Right lobe of liver (tissue), 6 donors: ENCODE results near the gene C6orf132. TPM values are rescaled to one million over a fixed set of nuclear protein-coding genes. Genes with fewer than 3 reads are reported as not detected.
"Not testable (repeated sequence)": the region's sequence is repeated elsewhere in the genome, so short reads cannot be mapped to it uniquely, and the experiment has no call there.

Experiments used
- ATAC-seq, 4 donors: fragments of 200-7000 bp; cut with Tn5 transposase; one replicate each; pipeline ENCODE4 v1.9.1; 2020; ENCODE audit warnings: mild to moderate bottlenecking in 4 of 4, moderate library complexity in 4 of 4
- DNase-seq, 3 donors: peaks; one replicate each; pipeline ENCODE4 v3.0.0-alpha.2; 2020
- H3K27ac ChIP-seq, 3 donors: fragments of 200-600 bp; one replicate each; pipeline ENCODE4 v1.8.0; 2022
- H3K27me3 ChIP-seq, 2 donors: fragments of 200-600 bp; one replicate each; pipeline ENCODE4 v1.8.0; 2022
- H3K36me3 ChIP-seq, 4 donors: fragments of 200-600 bp; sonication (generic) in 1 of 4; one replicate each; pipeline versions ENCODE4 v1.5.1 to v1.8.0; 2017 to 2022; ENCODE audit warnings: control low read depth in 1 of 4
- H3K4me1 ChIP-seq, 4 donors: fragments of 200-600 bp; sonication (generic) in 1 of 4; one replicate each; pipeline versions ENCODE4 v1.5.1 to v1.8.0; 2017 to 2022; ENCODE audit warnings: control low read depth in 1 of 4
- H3K4me3 ChIP-seq, 3 donors: fragments of 200-600 bp; one replicate each; pipeline ENCODE4 v1.8.0; 2022
- H3K9me3 ChIP-seq, 4 donors: fragments of 200-600 bp; sonication (generic) in 1 of 4; one replicate each; pipeline versions ENCODE4 v1.5.1 to v1.8.0; 2017 to 2022; ENCODE audit warnings: control low read depth in 1 of 4
- POLR2A ChIP-seq: fragments of 450-650 bp; IDR thresholded peaks from one replicate; pipeline ENCODE4 v1.6.1; 2017; ENCODE audit warnings: antibody characterized with exemption, mild to moderate bottlenecking
- WGBS: methylation state at CpG from one replicate; pipeline ENCODE4 v1.1.6; 2018; ENCODE audit warnings: low coverage, low lambda C conversion rate; ENCODE audit not compliant: insufficient coverage; ENCODE audit errors: missing lambda C conversion rate; 5-methylcytosine and 5-hydroxymethylcytosine counted together
- intact Hi-C, 2 donors: fragments of 100-400 bp; cut with DNase I; formaldehyde crosslinking; loops; one replicate each; pipeline versions ENCODE4 v1.11.2 to v1.14.1; 2022
- total RNA-seq, 6 experiments: library from RNA; depleted of rRNA in 2 of 6; stranded (reverse); fragments of >200 nt in 2 of 6; fragmentation: NEBNext Ultra II Directional in 3 of 6; extraction: Animal tissue kit (Norgen Biotek cat#: 25700) in 3 of 6; gene quantifications; one replicate each; pipeline versions ENCODE4 v1.1.0 to v1.2.4, GENCODE V29; 2016 to 2023
- TF ChIP-seq, protein P1 (sequence below), 4 donors: fragments of 200-600 bp in 3 of 4; fragments of 450-650 bp in 1 of 4; IDR thresholded peaks; one replicate each; pipeline versions ENCODE4 v1.5.1 to v1.8.0; 2016 to 2022; ENCODE audit warnings: antibody characterized with exemption in 4 of 4, mild to moderate bottlenecking in 2 of 4
- donor health status: DM: no; HTN: yes; CAD: no.
- donor health status: DM: no; HTN: no; CAD: no.
- donor health status: DM: no; HTN: no; CAD: no.
- donor health status: DM: no; HTN: yes; CAD: no.
- donor health status: DM: no; HTN: yes; CAD: no.

C6orf132 gene
- total RNA-seq, 6 experiments from 2014 or later = 0.07 to 0.74 (median 0.34) TPM

- WGBS = 88% methylated on average over 5 of the region's 7 CpGs
- Histone ChIP-seq H3K36me3 (no peaks in the 10 kb centered on the region), H3K4me1 (no peaks in the 10 kb centered on the region), H3K27ac (no peak overlapping the region), H3K27me3 (no peaks in the 10 kb centered on the region), H3K4me3 (no peak overlapping the region), H3K9me3 (no peaks in the 10 kb centered on the region)
- no peak for TF ChIP-seq POLR2A
- TF ChIP-seq, protein P1, sequence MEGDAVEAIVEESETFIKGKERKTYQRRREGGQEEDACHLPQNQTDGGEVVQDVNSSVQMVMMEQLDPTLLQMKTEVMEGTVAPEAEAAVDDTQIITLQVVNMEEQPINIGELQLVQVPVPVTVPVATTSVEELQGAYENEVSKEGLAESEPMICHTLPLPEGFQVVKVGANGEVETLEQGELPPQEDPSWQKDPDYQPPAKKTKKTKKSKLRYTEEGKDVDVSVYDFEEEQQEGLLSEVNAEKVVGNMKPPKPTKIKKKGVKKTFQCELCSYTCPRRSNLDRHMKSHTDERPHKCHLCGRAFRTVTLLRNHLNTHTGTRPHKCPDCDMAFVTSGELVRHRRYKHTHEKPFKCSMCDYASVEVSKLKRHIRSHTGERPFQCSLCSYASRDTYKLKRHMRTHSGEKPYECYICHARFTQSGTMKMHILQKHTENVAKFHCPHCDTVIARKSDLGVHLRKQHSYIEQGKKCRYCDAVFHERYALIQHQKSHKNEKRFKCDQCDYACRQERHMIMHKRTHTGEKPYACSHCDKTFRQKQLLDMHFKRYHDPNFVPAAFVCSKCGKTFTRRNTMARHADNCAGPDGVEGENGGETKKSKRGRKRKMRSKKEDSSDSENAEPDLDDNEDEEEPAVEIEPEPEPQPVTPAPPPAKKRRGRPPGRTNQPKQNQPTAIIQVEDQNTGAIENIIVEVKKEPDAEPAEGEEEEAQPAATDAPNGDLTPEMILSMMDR (IDR thresholded peaks at IDR 0.05) = no peak
- ATAC-seq (no peak), DNase-seq (no peak)
- intact Hi-C loops = no loop called here
Measured at GRCh38 chr6:42171813-42172581, 29.6 kb upstream of the C6orf132 start.

DNA sequence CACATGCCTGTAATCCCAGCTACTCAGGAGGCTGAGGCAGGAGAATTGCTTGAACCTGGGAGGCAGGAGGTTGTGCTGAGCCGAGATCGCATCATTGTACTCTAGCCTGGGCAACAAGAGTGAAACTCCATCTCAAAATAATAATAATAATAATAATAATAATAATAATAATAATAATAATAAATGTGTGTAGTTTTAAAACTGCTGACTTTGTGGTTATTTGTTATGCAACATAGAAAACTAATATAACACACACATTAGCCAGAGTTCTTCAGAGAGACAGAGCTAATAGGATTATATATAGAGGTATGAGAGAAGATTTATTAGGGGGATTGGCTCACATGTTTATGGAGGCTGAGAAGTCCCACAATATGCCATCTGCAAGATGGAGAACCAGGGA, 27.4 kb upstream of the C6orf132 start:
- DNase-seq, ATAC-seq, H3K36me3 ChIP-seq, H3K27ac ChIP-seq, H3K27me3 ChIP-seq, H3K4me3 ChIP-seq, H3K9me3 ChIP-seq, H3K4me1 ChIP-seq: not testable (repeated sequence)
- WGBS = 38% methylated on average over 2 of the region's 2 CpGs
- intact Hi-C loops = loop anchor here (5.0 to 10.0 kb wide), 2 partner anchors 55 to 92 kb away; no protein-coding TSS in a partner anchor

DNA sequence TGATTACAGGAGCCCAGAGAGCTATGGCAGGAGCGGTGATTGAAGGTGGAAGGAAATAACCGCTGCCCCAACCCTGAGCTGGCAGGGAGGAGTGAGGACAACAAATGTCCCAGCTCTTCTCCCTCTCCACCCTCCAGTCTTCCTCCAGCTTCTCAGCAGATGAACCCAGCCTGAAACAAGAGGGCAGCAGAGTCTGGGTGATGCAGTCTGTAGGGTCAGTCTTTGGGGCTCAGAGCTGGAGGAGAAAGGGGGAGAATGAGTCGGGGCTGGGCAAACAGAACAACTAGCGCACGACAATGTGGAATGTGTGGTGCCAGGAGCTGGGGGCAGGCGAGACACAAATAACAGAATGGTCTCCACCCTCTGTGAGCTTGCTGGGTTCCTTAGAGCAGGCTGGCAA, 26.2 kb upstream of the C6orf132 start:
- Histone ChIP-seq H3K4me3 (no peak overlapping the region), H3K27me3 (no peaks in the 10 kb centered on the region), H3K4me1 (no peaks in the 10 kb centered on the region), H3K9me3 (no peaks in the 10 kb centered on the region), H3K36me3 (no peaks in the 10 kb centered on the region), H3K27ac (no peak overlapping the region)
- intact Hi-C loops = loop anchor here (5.0 to 10.0 kb wide), 2 partner anchors 56 to 91 kb away; no protein-coding TSS in a partner anchor
- no peak for DNase-seq
- no peak for TF ChIP-seq POLR2A
- WGBS = 81% methylated on average over 6 of the region's 6 CpGs
- ATAC-seq = no peak

- 5% methylated on average over 6 of the region's 8 CpGs for WGBS
- Histone ChIP-seq H3K36me3 (no peaks in the 10 kb centered on the region), H3K27me3 (no peaks in the 10 kb centered on the region), H3K4me1 (no peaks in the 10 kb centered on the region), H3K4me3 (no peak overlapping the region), H3K9me3 (no peaks in the 10 kb centered on the region), H3K27ac (no peak overlapping the region)
- peak; percentile 55 to 68 (median 57) for DNase-seq
- no peak for TF ChIP-seq POLR2A
- TF ChIP-seq, protein P1 (IDR thresholded peaks at IDR 0.05) = peak; percentile 94 to 97 (median 95)
- intact Hi-C loops = loop anchor here (5.0 to 10.0 kb wide), 2 partner anchors 58 to 89 kb away; no protein-coding TSS in a partner anchor
- peak; percentile 90 to 96 (median 92) for ATAC-seq
Measured at GRCh38 chr6:42166444-42167141, 24.2 kb upstream of the C6orf132 start.

DNA sequence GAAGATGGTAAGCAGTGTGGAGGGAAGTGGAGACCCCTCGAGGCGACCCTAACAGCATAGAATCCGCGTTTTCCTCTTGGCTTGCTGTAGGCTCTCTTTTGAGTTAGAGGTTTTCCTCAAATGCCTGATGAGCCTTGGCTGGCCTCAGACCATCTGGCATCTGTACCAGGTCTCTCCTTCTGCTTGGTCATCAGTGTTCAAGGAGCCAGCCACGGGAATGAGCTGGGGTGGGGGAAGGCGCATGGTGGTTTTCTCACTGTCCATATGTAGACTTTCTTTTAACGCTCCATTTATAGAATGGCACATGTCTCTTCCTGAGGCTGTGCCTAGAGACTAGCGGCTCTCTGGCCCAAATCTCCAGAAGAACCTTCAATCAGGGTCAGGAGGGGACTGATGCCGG, 22.6 kb upstream of the C6orf132 start:
- no peak overlapping the region for H3K27ac ChIP-seq
- H3K4me3 ChIP-seq = no peak overlapping the region
- H3K36me3 ChIP-seq = no peaks in the 10 kb centered on the region
- 58% methylated on average over 3 of the region's 9 CpGs for WGBS
- H3K27me3 ChIP-seq = no peaks in the 10 kb centered on the region
- ATAC-seq = no peak
- DNase-seq = no peak
- intact Hi-C loops = loop anchor here (5.0 to 10.0 kb wide), 2 partner anchors 60 to 88 kb away; no protein-coding TSS in a partner anchor
- no peaks in the 10 kb centered on the region for H3K4me1 ChIP-seq
- TF ChIP-seq, protein P1 (IDR thresholded peaks at IDR 0.05) = no peak
- TF ChIP-seq POLR2A = no peak
- H3K9me3 ChIP-seq = no peaks in the 10 kb centered on the region
